Mesenchymal stem cell (in vitro differentiated cells and primary cell): ENCODE results near the gene SH3GL3.

Experiments
- DNase-seq: peaks from one replicate; pipeline ENCODE4 v3.0.0-alpha.2; 2013
- H2AFZ ChIP-seq: one replicate; pipeline ENCODE4 v1.6.1; 2013; ENCODE audit warnings: low read depth, mild to moderate bottlenecking, control low read depth, inconsistent platforms, low read length, moderate library complexity
- H2AK5ac ChIP-seq: 2 replicates; pipeline ENCODE4 v1.6.1; 2013; ENCODE audit warnings: low read length, moderate library complexity, mild to moderate bottlenecking, inconsistent platforms; ENCODE audit not compliant: severe bottlenecking
- H2BK120ac ChIP-seq: one replicate; pipeline ENCODE4 v1.6.1; 2013; ENCODE audit warnings: low read depth, mild to moderate bottlenecking, inconsistent platforms, low read length, moderate library complexity
- H2BK12ac ChIP-seq, 2 experiments: one replicate each; pipeline ENCODE4 v1.6.1; 2013; ENCODE audit warnings: inconsistent platforms in 2 of 2, low read length in 2 of 2, mild to moderate bottlenecking in 2 of 2, moderate library complexity in 2 of 2, control low read depth in 1 of 2
- H2BK15ac ChIP-seq: one replicate; pipeline ENCODE4 v1.6.1; 2013; ENCODE audit warnings: mild to moderate bottlenecking, low read depth, inconsistent platforms; ENCODE audit not compliant: poor library complexity, severe bottlenecking
- H2BK5ac ChIP-seq: 2 replicates; pipeline ENCODE4 v1.6.1; 2013; ENCODE audit warnings: low read depth, mild to moderate bottlenecking, low read length, control low read depth, inconsistent platforms; ENCODE audit not compliant: poor library complexity, severe bottlenecking
- H3K14ac ChIP-seq, 2 experiments: one replicate each; pipeline ENCODE4 v1.6.1; 2013; ENCODE audit warnings: inconsistent platforms in 2 of 2, low read length in 2 of 2, control low read depth in 1 of 2, mild to moderate bottlenecking in 1 of 2, moderate library complexity in 1 of 2
- H3K18ac ChIP-seq, 2 experiments: one replicate each; pipeline ENCODE4 v1.6.1; 2013; ENCODE audit warnings: inconsistent platforms in 2 of 2, low read length in 2 of 2, control low read depth in 1 of 2, low read depth in 1 of 2, mild to moderate bottlenecking in 1 of 2
- H3K23ac ChIP-seq, 2 experiments: one replicate each; pipeline ENCODE4 v1.6.1; 2013; ENCODE audit warnings: inconsistent platforms in 2 of 2, low read length in 2 of 2, mild to moderate bottlenecking in 2 of 2, moderate library complexity in 2 of 2, control low read depth in 1 of 2
- H3K27ac ChIP-seq: 2 replicates; pipeline ENCODE4 v1.5.1; 2013; ENCODE audit warnings: mild to moderate bottlenecking, moderate library complexity, low read length, control low read depth, inconsistent platforms; ENCODE audit not compliant: poor library complexity, severe bottlenecking
- H3K27me3 ChIP-seq, 2 experiments: 2 replicates each; pipeline versions ENCODE4 v1.6.1 to v1.7.0; 2013; ENCODE audit warnings: low read length in 2 of 2, mild to moderate bottlenecking in 2 of 2, moderate library complexity in 2 of 2, control low read depth in 1 of 2, inconsistent platforms in 1 of 2; ENCODE audit not compliant: control insufficient read depth in 1 of 2, insufficient read depth in 1 of 2
- H3K36me3 ChIP-seq, 2 experiments: 2 replicates each; pipeline versions ENCODE4 v1.6.1 to v1.7.0; 2013; ENCODE audit warnings: low read length in 2 of 2, control low read depth in 1 of 2, inconsistent platforms in 1 of 2, low read depth in 1 of 2, mild to moderate bottlenecking in 1 of 2; ENCODE audit not compliant: insufficient read depth in 2 of 2, control insufficient read depth in 1 of 2
- H3K4ac ChIP-seq, 2 experiments: one replicate each; pipeline ENCODE4 v1.6.1; 2013; ENCODE audit warnings: inconsistent platforms in 2 of 2, low read length in 2 of 2, mild to moderate bottlenecking in 2 of 2, moderate library complexity in 2 of 2, control low read depth in 1 of 2, low read depth in 1 of 2
- H3K4me1 ChIP-seq: 2 replicates; pipeline ENCODE4 v1.6.1; 2013; ENCODE audit warnings: low read depth, low read length, control low read depth; ENCODE audit not compliant: control insufficient read depth, insufficient read depth
- H3K4me2 ChIP-seq: 2 replicates; pipeline ENCODE4 v1.6.1; 2013; ENCODE audit warnings: low read length, mild to moderate bottlenecking, inconsistent platforms; ENCODE audit not compliant: poor library complexity, severe bottlenecking
- H3K4me3 ChIP-seq, 2 experiments: 2 replicates each; pipeline versions ENCODE4 v1.5.1 to v1.7.0; 2013; ENCODE audit warnings: low read length in 2 of 2, mild to moderate bottlenecking in 2 of 2, control low read depth in 1 of 2, low read depth in 1 of 2; ENCODE audit not compliant: insufficient read depth in 1 of 2
- H3K79me1 ChIP-seq: replicated peaks from 2 replicates; pipeline ENCODE4 v1.6.1; 2013; ENCODE audit warnings: mild to moderate bottlenecking, control low read depth, low read length, inconsistent platforms; ENCODE audit not compliant: poor library complexity, severe bottlenecking
- H3K9ac ChIP-seq: 2 replicates; pipeline ENCODE4 v1.7.0; 2013; ENCODE audit warnings: mild to moderate bottlenecking, low read length, moderate library complexity
- H3K9me3 ChIP-seq: 2 replicates; pipeline ENCODE4 v1.7.0; 2013; ENCODE audit warnings: mild to moderate bottlenecking, low read length; ENCODE audit not compliant: control insufficient read depth
- H4K8ac ChIP-seq: one replicate; pipeline ENCODE4 v1.6.1; 2013; ENCODE audit warnings: inconsistent platforms, mild to moderate bottlenecking, low read length, moderate library complexity
- H4K91ac ChIP-seq: one replicate; pipeline ENCODE4 v1.6.1; 2013; ENCODE audit warnings: mild to moderate bottlenecking, low read length, inconsistent platforms
- WGBS: methylation state at CpG from one replicate; pipeline ENCODE4 v1.1.7; 2013; ENCODE audit warnings: mixed read lengths; 5-methylcytosine and 5-hydroxymethylcytosine counted together

The SH3GL3 gene

GRCh38 chr15:83498374-83498773 is 51.2 kb downstream of the SH3GL3 start:
- 91% methylated on average over 1 of the region's 1 CpG for WGBS

GRCh38 chr15:83498801-83499200 is 51.7 kb downstream of the SH3GL3 start:
- Histone ChIP-seq H3K14ac (no peak overlapping the region), H2BK15ac (no peak overlapping the region), H3K36me3 (no peaks in the 10 kb centered on the region), H2BK5ac (no peak overlapping the region), H2BK12ac (no peak overlapping the region), H3K4me1 (no peaks in the 10 kb centered on the region), H3K23ac (no peak overlapping the region), H3K4ac (no peak overlapping the region), H3K18ac (no peak overlapping the region), H2BK120ac (no peak overlapping the region), H3K4me3 (no peak overlapping the region), H3K4me2 (no peak overlapping the region), H2AFZ (no peak overlapping the region), H3K27ac (no peak overlapping the region), H4K91ac (no peak overlapping the region), H4K8ac (no peak overlapping the region), H3K27me3 (peaks cover 0 to 2% of the 10 kb centered on the region in 2 experiments), H2AK5ac (no peak overlapping the region), H3K79me1 (no peaks in the 10 kb centered on the region), H3K9ac (no peak overlapping the region), H3K9me3 (peaks cover 3% of the 10 kb centered on the region)
- 17% methylated on average over 1 of the region's 3 CpGs for WGBS
- no peak for DNase-seq

More at GRCh38 chr15:83498374-83498773, 51.2 kb downstream of the SH3GL3 start:
- no peak overlapping the region for H3K23ac ChIP-seq
- H2BK120ac ChIP-seq = no peak overlapping the region
- H3K4ac ChIP-seq = no peak overlapping the region
- no peak overlapping the region for H2BK12ac ChIP-seq
- no peaks in the 10 kb centered on the region for H3K4me1 ChIP-seq
- H3K27me3 ChIP-seq = peaks cover 0 to 2% of the 10 kb centered on the region in 2 experiments
- H2BK15ac ChIP-seq = no peak overlapping the region
- H4K91ac ChIP-seq = no peak overlapping the region
- H3K79me1 ChIP-seq = no peaks in the 10 kb centered on the region
- no peak overlapping the region for H3K4me2 ChIP-seq
- no peak overlapping the region for H3K14ac ChIP-seq
- H2BK5ac ChIP-seq = no peak overlapping the region
- no peak for DNase-seq
- no peak overlapping the region for H3K9ac ChIP-seq
- no peak overlapping the region for H3K27ac ChIP-seq
- H3K18ac ChIP-seq = no peak overlapping the region
- H2AK5ac ChIP-seq = no peak overlapping the region
- no peaks in the 10 kb centered on the region for H3K36me3 ChIP-seq
- H4K8ac ChIP-seq = no peak overlapping the region
- H3K9me3 ChIP-seq = peaks cover 3% of the 10 kb centered on the region
- no peak overlapping the region for H2AFZ ChIP-seq
- H3K4me3 ChIP-seq = no peak overlapping the region

GRCh38 chr15:83499476-83499875 is 52.3 kb downstream of the SH3GL3 start:
- H2AK5ac ChIP-seq = no peak overlapping the region
- no peak overlapping the region for H3K14ac ChIP-seq
- no peak overlapping the region for H3K27ac ChIP-seq
- no peak overlapping the region for H4K91ac ChIP-seq
- H3K27me3 ChIP-seq = no peaks in the 10 kb centered on the region
- H4K8ac ChIP-seq = no peak overlapping the region
- no peak overlapping the region for H3K9ac ChIP-seq
- DNase-seq = no peak
- no peak overlapping the region for H3K4me2 ChIP-seq
- no peak overlapping the region for H3K18ac ChIP-seq
- 80% methylated on average over 1 of the region's 2 CpGs for WGBS
- H2BK5ac ChIP-seq = no peak overlapping the region
- H3K79me1 ChIP-seq = no peaks in the 10 kb centered on the region
- no peak overlapping the region for H2BK12ac ChIP-seq
- H3K23ac ChIP-seq = no peak overlapping the region
- H2BK15ac ChIP-seq = no peak overlapping the region
- no peak overlapping the region for H3K4ac ChIP-seq
- no peak overlapping the region for H3K4me3 ChIP-seq
- H3K9me3 ChIP-seq = peaks cover 3% of the 10 kb centered on the region
- no peaks in the 10 kb centered on the region for H3K36me3 ChIP-seq
- H2BK120ac ChIP-seq = no peak overlapping the region
- no peaks in the 10 kb centered on the region for H3K4me1 ChIP-seq
- H2AFZ ChIP-seq = no peak overlapping the region

- no peak overlapping the region for H3K4ac ChIP-seq
- H2BK15ac ChIP-seq = no peak overlapping the region
- no peak overlapping the region for H3K4me2 ChIP-seq
- H4K91ac ChIP-seq = no peak overlapping the region
- H2AK5ac ChIP-seq = no peak overlapping the region
- H3K4me3 ChIP-seq = no peak overlapping the region
- H2AFZ ChIP-seq = no peak overlapping the region
- H3K9me3 ChIP-seq = no peaks in the 10 kb centered on the region
- no peak overlapping the region for H3K9ac ChIP-seq
- no peaks in the 10 kb centered on the region for H3K4me1 ChIP-seq
- H3K36me3 ChIP-seq = no peaks in the 10 kb centered on the region
- H3K27me3 ChIP-seq = no peaks in the 10 kb centered on the region
- WGBS = no CpG with 5 or more reads among the region's 4 CpGs
- no peak overlapping the region for H2BK120ac ChIP-seq
- H3K18ac ChIP-seq = no peak overlapping the region
- no peak overlapping the region for H2BK5ac ChIP-seq
- no peak overlapping the region for H3K14ac ChIP-seq
- no peak overlapping the region for H3K23ac ChIP-seq
- DNase-seq = no peak
- no peak overlapping the region for H3K27ac ChIP-seq
- H2BK12ac ChIP-seq = no peak overlapping the region
- H4K8ac ChIP-seq = no peak overlapping the region
- H3K79me1 ChIP-seq = no peaks in the 10 kb centered on the region
These were observed 56.6 kb downstream of the SH3GL3 start for GRCh38 chr15:83503595-83504364.
